ENCODE measurements around the gene CNPY1.

GRCh38 chr7:155532792-155533119 lies 13.6 kb downstream of the CNPY1 start:
- TF ChIP-seq, protein P1, sequence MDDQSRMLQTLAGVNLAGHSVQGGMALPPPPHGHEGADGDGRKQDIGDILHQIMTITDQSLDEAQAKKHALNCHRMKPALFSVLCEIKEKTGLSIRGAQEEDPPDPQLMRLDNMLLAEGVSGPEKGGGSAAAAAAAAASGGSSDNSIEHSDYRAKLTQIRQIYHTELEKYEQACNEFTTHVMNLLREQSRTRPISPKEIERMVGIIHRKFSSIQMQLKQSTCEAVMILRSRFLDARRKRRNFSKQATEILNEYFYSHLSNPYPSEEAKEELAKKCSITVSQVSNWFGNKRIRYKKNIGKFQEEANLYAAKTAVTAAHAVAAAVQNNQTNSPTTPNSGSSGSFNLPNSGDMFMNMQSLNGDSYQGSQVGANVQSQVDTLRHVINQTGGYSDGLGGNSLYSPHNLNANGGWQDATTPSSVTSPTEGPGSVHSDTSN (IDR thresholded peaks at IDR 0.05): no peak
- TF ChIP-seq, protein P2, sequence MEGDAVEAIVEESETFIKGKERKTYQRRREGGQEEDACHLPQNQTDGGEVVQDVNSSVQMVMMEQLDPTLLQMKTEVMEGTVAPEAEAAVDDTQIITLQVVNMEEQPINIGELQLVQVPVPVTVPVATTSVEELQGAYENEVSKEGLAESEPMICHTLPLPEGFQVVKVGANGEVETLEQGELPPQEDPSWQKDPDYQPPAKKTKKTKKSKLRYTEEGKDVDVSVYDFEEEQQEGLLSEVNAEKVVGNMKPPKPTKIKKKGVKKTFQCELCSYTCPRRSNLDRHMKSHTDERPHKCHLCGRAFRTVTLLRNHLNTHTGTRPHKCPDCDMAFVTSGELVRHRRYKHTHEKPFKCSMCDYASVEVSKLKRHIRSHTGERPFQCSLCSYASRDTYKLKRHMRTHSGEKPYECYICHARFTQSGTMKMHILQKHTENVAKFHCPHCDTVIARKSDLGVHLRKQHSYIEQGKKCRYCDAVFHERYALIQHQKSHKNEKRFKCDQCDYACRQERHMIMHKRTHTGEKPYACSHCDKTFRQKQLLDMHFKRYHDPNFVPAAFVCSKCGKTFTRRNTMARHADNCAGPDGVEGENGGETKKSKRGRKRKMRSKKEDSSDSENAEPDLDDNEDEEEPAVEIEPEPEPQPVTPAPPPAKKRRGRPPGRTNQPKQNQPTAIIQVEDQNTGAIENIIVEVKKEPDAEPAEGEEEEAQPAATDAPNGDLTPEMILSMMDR (IDR thresholded peaks at IDR 0.05): no peak
- TF ChIP-seq EP300 (IDR thresholded peaks at IDR 0.05; ENCODE audit: borderline replicate concordance in 1 of 2, low read depth in 1 of 2, low read length in 1 of 2) (no peak), MXI1 (IDR thresholded peaks at IDR 0.05; ENCODE audit: low read depth, low read length) (no peak), NRF1 (IDR thresholded peaks at IDR 0.05; ENCODE audit: low read depth, low read length) (no peak), RAD21 (IDR thresholded peaks at IDR 0.05; ENCODE audit: low read length) (no peak)
- TF ChIP-seq, protein P3, sequence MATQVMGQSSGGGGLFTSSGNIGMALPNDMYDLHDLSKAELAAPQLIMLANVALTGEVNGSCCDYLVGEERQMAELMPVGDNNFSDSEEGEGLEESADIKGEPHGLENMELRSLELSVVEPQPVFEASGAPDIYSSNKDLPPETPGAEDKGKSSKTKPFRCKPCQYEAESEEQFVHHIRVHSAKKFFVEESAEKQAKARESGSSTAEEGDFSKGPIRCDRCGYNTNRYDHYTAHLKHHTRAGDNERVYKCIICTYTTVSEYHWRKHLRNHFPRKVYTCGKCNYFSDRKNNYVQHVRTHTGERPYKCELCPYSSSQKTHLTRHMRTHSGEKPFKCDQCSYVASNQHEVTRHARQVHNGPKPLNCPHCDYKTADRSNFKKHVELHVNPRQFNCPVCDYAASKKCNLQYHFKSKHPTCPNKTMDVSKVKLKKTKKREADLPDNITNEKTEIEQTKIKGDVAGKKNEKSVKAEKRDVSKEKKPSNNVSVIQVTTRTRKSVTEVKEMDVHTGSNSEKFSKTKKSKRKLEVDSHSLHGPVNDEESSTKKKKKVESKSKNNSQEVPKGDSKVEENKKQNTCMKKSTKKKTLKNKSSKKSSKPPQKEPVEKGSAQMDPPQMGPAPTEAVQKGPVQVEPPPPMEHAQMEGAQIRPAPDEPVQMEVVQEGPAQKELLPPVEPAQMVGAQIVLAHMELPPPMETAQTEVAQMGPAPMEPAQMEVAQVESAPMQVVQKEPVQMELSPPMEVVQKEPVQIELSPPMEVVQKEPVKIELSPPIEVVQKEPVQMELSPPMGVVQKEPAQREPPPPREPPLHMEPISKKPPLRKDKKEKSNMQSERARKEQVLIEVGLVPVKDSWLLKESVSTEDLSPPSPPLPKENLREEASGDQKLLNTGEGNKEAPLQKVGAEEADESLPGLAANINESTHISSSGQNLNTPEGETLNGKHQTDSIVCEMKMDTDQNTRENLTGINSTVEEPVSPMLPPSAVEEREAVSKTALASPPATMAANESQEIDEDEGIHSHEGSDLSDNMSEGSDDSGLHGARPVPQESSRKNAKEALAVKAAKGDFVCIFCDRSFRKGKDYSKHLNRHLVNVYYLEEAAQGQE (IDR thresholded peaks at IDR 0.05; ENCODE audit: low read depth, low read length): no peak
- TF ChIP-seq, protein P4, sequence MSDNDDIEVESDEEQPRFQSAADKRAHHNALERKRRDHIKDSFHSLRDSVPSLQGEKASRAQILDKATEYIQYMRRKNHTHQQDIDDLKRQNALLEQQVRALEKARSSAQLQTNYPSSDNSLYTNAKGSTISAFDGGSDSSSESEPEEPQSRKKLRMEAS (IDR thresholded peaks at IDR 0.05; ENCODE audit: low read depth): no peak

All from SK-N-SH (cell line).